Esophagus squamous epithelium (tissue), 4 donors: ENCODE data around the gene MAEA.
A peak's percentile ranks its signal among the peaks of the same experiment; 100 is the strongest.

ENCODE experiments used
- CTCF ChIP-seq, 6 experiments: fragments of 450-650 bp in 4 of 6; fragments of 200-600 bp in 2 of 6; sonication (generic) in 2 of 6; IDR thresholded peaks; one replicate each; pipeline ENCODE4 v1.5.1; 2016 to 2019; ENCODE audit warnings: antibody characterized with exemption in 6 of 6, mild to moderate bottlenecking in 4 of 6, moderate library complexity in 4 of 6
- POLR2A ChIP-seq, 4 donors: fragments of 450-650 bp; IDR thresholded peaks; one replicate each; pipeline ENCODE4 v1.6.1; 2017; ENCODE audit warnings: antibody characterized with exemption in 4 of 4, mild to moderate bottlenecking in 4 of 4, moderate library complexity in 3 of 4

- TF ChIP-seq POLR2A (IDR thresholded peaks at IDR 0.05) (peak in 3 of 4 donors; percentile 25 to 88 (median 45)), CTCF (IDR thresholded peaks at IDR 0.05) (peak in 1 of 6 experiments; percentile 3)
Measured at GRCh38 chr4:1248245-1249147, 41.2 kb upstream of the MAEA start, which contains the start of gene CTBP1.
